ENCODE measurements around the gene YOD1.

YOD1 gene

DNA sequence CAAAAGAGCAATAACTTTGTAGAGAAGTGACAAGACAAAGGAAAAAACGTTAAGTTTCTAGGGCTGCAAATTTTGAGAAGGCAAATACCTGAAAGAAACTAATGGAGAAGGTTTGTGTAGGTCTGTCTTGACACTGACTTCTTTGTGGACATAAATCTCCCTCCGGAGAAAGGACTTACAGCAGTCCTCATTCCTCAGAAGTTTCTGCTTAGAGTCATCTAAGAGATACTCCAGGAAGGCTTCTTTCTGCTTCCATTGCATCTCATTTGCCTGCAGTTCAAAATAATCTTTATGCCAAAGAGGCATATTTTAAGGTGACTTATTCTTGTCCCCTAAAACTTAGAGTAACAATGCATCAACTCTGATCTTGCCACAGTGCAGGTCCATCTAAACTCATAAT, 33.2 kb upstream of the YOD1 start:
- H3K4me2 ChIP-seq (ENCODE audit: insufficient read depth, low read length): peak overlapping the region; percentile 50
- no peaks in the 10 kb centered on the region for H4K20me1 ChIP-seq (ENCODE audit: insufficient read depth, low read length)
- ATAC-seq (ENCODE audit: insufficient read depth, low read depth) (peak; percentile 18), DNase-seq (no peak)
- H3K9ac ChIP-seq (ENCODE audit: low read depth, low read length): no peak overlapping the region
- H3K27me3 ChIP-seq (ENCODE audit: insufficient read depth, low read length, poor library complexity): no peaks in the 10 kb centered on the region
- no peak overlapping the region for H3K4me3 ChIP-seq (ENCODE audit: low read depth in 1 of 2, low read length in 2 of 2)
- H3K9me3 ChIP-seq (ENCODE audit: insufficient read depth, low read length, severe bottlenecking): no peaks in the 10 kb centered on the region
- no peaks in the 10 kb centered on the region for H3K36me3 ChIP-seq (ENCODE audit: insufficient read depth, low read length)
- TF ChIP-seq EZH2 (IDR thresholded peaks at IDR 0.05; ENCODE audit: borderline replicate concordance, low read depth, low read length, severe bottlenecking) (no peak), CTCF (IDR thresholded peaks at IDR 0.05; ENCODE audit: borderline replicate concordance, extremely low read depth, low read length, poor library complexity, severe bottlenecking) (no peak)
- H3K27ac ChIP-seq (ENCODE audit: low read length): peak overlapping the region; percentile 62
- H2AFZ ChIP-seq (ENCODE audit: low read depth, low read length): peak overlapping the region; percentile 19; the same call in 1 of the 2 replicates
- peaks cover 62% of the 10 kb centered on the region for H3K4me1 ChIP-seq (ENCODE audit: insufficient read depth, low read length)
- no peaks in the 10 kb centered on the region for H3K79me2 ChIP-seq (ENCODE audit: insufficient read depth, low read length)

DNA sequence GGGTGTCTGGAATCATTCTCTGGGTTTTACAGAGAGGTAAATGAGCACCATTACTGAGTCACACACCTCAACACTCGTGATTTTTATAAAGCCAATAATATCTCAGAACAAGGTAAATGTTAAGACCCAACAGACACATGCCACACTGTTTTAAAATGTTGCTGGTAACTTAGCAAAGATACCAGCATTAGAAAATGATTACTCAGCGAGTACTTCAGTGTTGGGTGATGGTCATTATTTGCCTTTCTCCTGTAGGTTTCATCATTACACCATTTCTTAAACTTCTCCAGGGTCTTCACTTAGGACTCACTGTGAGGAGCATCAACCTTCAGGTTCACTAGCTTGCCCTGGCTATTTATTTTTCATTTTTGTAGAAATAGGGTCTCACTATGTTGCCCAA, 30.8 kb upstream of the YOD1 start:
- Histone ChIP-seq H3K4me3 (ENCODE audit: low read depth in 1 of 2, low read length in 2 of 2) (no peak overlapping the region), H3K9me3 (ENCODE audit: insufficient read depth, low read length, severe bottlenecking) (no peaks in the 10 kb centered on the region), H4K20me1 (ENCODE audit: insufficient read depth, low read length) (no peaks in the 10 kb centered on the region), H3K4me1 (ENCODE audit: insufficient read depth, low read length) (peaks cover 42% of the 10 kb centered on the region), H3K79me2 (ENCODE audit: insufficient read depth, low read length) (no peaks in the 10 kb centered on the region), H3K4me2 (ENCODE audit: insufficient read depth, low read length) (no peak overlapping the region), H3K27me3 (ENCODE audit: insufficient read depth, low read length, poor library complexity) (no peaks in the 10 kb centered on the region), H3K9ac (ENCODE audit: low read depth, low read length) (no peak overlapping the region), H2AFZ (ENCODE audit: low read depth, low read length) (no peak overlapping the region), H3K36me3 (ENCODE audit: insufficient read depth, low read length) (no peaks in the 10 kb centered on the region), H3K27ac (ENCODE audit: low read length) (no peak overlapping the region)
- TF ChIP-seq CTCF (IDR thresholded peaks at IDR 0.05; ENCODE audit: borderline replicate concordance, extremely low read depth, low read length, poor library complexity, severe bottlenecking): no peak
- no peak for TF ChIP-seq EZH2 (IDR thresholded peaks at IDR 0.05; ENCODE audit: borderline replicate concordance, low read depth, low read length, severe bottlenecking)
- ATAC-seq (ENCODE audit: insufficient read depth, low read depth): no peak
- DNase-seq: no peak

DNA sequence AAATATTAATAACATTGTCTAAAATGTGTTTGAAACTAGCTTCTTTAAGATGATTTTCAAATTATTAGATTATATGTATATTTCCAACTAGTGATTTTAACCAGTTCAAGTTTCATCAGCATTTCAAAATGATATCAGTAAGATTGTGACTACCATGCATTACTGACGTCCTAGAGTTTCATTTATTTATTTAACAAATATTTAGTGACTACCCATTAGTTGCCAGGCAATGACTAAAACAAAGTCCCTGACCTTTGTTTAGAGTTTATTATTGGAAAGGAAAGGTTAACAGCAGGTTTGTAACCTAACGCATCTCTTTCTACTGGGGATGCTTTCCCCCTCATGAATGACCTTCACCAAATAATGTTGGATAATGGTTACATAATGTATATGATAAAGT, 30.1 kb upstream of the YOD1 start:
- TF ChIP-seq CTCF (IDR thresholded peaks at IDR 0.05; ENCODE audit: borderline replicate concordance, extremely low read depth, low read length, poor library complexity, severe bottlenecking) (no peak), EZH2 (IDR thresholded peaks at IDR 0.05; ENCODE audit: borderline replicate concordance, low read depth, low read length, severe bottlenecking) (no peak)

More for the DNA sequence above, 30.1 kb upstream of the YOD1 start:
- Histone ChIP-seq H2AFZ (ENCODE audit: low read depth, low read length) (no peak overlapping the region), H3K4me3 (ENCODE audit: low read depth in 1 of 2, low read length in 2 of 2) (no peak overlapping the region), H3K4me2 (ENCODE audit: insufficient read depth, low read length) (no peak overlapping the region), H3K9me3 (ENCODE audit: insufficient read depth, low read length, severe bottlenecking) (no peaks in the 10 kb centered on the region), H4K20me1 (ENCODE audit: insufficient read depth, low read length) (no peaks in the 10 kb centered on the region), H3K79me2 (ENCODE audit: insufficient read depth, low read length) (no peaks in the 10 kb centered on the region), H3K36me3 (ENCODE audit: insufficient read depth, low read length) (no peaks in the 10 kb centered on the region), H3K4me1 (ENCODE audit: insufficient read depth, low read length) (peaks cover 39% of the 10 kb centered on the region), H3K27me3 (ENCODE audit: insufficient read depth, low read length, poor library complexity) (no peaks in the 10 kb centered on the region), H3K9ac (ENCODE audit: low read depth, low read length) (no peak overlapping the region), H3K27ac (ENCODE audit: low read length) (no peak overlapping the region)
- ATAC-seq (ENCODE audit: insufficient read depth, low read depth) (no peak), DNase-seq (no peak)
